Gastrocnemius medialis (tissue), 4 donors: Measurements from ENCODE around the gene ZNF319. TPM values are rescaled to one million over a fixed set of nuclear protein-coding genes. Genes with fewer than 3 reads are reported as not detected.

ENCODE experiments used
- ATAC-seq, 2 donors: fragments of 150-250 bp; one replicate each; pipeline ENCODE4 v1.9.1; 2016
- DNase-seq, 2 donors: peaks; one replicate each; pipeline ENCODE4 v3.0.0-alpha.2; 2019
- H3K27ac ChIP-seq, 4 donors: fragments of 200-600 bp; sonication (generic); 1 replicate in 1 of 4; 2 replicates in 3 of 4; pipeline ENCODE4 v1.5.1; 2016 to 2018; ENCODE audit warnings: mild to moderate bottlenecking in 2 of 4, moderate library complexity in 1 of 4
- H3K27me3 ChIP-seq, 3 donors: fragments of 200-600 bp; sonication (generic) in 2 of 3; 1 replicate in 1 of 3; 2 replicates in 2 of 3; pipeline versions ENCODE4 v1.5.1 to v1.6.0; 2016 to 2019; ENCODE audit warnings: mild to moderate bottlenecking in 1 of 3, moderate library complexity in 1 of 3
- H3K36me3 ChIP-seq, 2 donors: fragments of 200-600 bp; sonication (generic) in 1 of 2; one replicate each; pipeline ENCODE4 v1.5.1; 2017 to 2018
- H3K4me1 ChIP-seq, 2 donors: fragments of 200-600 bp; sonication (generic) in 1 of 2; one replicate each; pipeline ENCODE4 v1.5.1; 2016 to 2017; ENCODE audit warnings: mild to moderate bottlenecking in 2 of 2
- H3K4me3 ChIP-seq, 4 donors: fragments of 200-600 bp; sonication (generic) in 3 of 4; 1 replicate in 1 of 4; 2 replicates in 3 of 4; pipeline ENCODE4 v1.5.1; 2016 to 2019; ENCODE audit warnings: mild to moderate bottlenecking in 2 of 4
- H3K9me3 ChIP-seq, 3 donors: fragments of 200-600 bp; sonication (generic) in 2 of 3; 1 replicate in 1 of 3; 2 replicates in 2 of 3; pipeline ENCODE4 v1.5.1; 2016 to 2019
- CTCF ChIP-seq, 5 experiments: fragments of 450-650 bp in 3 of 5; fragments of 200-600 bp in 2 of 5; sonication (generic) in 2 of 5; IDR thresholded peaks in 4 of 5; conservative IDR thresholded peaks in 1 of 5; 1 replicate in 4 of 5; 2 replicates in 1 of 5; pipeline ENCODE4 v1.5.1; 2016 to 2019; ENCODE audit warnings: antibody characterized with exemption in 5 of 5, mild to moderate bottlenecking in 3 of 5, moderate library complexity in 3 of 5
- POLR2A ChIP-seq, 2 donors: fragments of 450-650 bp; IDR thresholded peaks; one replicate each; pipeline ENCODE4 v1.6.1; 2017; ENCODE audit warnings: antibody characterized with exemption in 2 of 2, mild to moderate bottlenecking in 2 of 2, moderate library complexity in 2 of 2
- in situ Hi-C, 4 donors: fragments of 200-750 bp; cut with MboI; loops; one replicate each; pipeline versions ENCODE4 v1.15.0 to v1.8.0; 2017; ENCODE audit warnings: low sequenced_read_pairs in 4 of 4
- intact Hi-C: fragments of 100-400 bp; cut with DNase I; formaldehyde crosslinking; loops from one replicate; pipeline ENCODE4 v1.15.1; 2023; ENCODE audit warnings: low total_unique reads
- total RNA-seq, 4 donors: library from RNA; depleted of rRNA; stranded (reverse); fragments of >200 nt; gene quantifications; one replicate each; pipeline versions ENCODE4 v1.1.0 to v1.2.3, GENCODE V29; 2016

The ZNF319 gene
- total RNA-seq, 4 donors from 2014 or later = 4.4 to 7.5 (median 6.7) TPM

DNA sequence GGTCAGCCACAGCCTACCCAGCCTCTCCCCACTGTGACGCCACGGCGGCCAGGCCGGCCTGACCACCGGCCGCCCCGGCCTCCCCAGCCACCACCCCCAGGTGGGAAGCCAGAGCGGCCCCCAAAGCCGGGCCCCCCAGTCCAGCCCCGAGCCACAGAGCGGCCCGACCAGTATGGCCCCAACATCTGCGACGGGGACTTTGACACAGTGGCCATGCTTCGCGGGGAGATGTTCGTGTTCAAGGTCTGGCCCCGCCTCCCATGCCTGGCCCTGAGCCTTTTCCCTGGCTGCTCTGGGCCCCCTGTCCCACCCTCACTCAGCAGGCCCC is 41.1 kb upstream of the ZNF319 start:
- in situ Hi-C loops = no loop called here
- Histone ChIP-seq H3K27me3 (no peaks in the 10 kb centered on the region), H3K27ac (no peak overlapping the region), H3K36me3 (peaks cover 0 to 20% of the 10 kb centered on the region in 2 donors), H3K9me3 (no peaks in the 10 kb centered on the region), H3K4me3 (no peak overlapping the region), H3K4me1 (peaks cover 0 to 1% of the 10 kb centered on the region in 2 donors)
- ATAC-seq (no peak), DNase-seq (no peak)
- intact Hi-C loops = no loop called here
- no peak for TF ChIP-seq CTCF (IDR thresholded peaks at IDR 0.05 in 4 of 5, conservative IDR thresholded peaks at IDR 0.05 in 1 of 5)
- no peak for TF ChIP-seq POLR2A (IDR thresholded peaks at IDR 0.05)

- TF ChIP-seq POLR2A (IDR thresholded peaks at IDR 0.05) = no peak
- no peak for TF ChIP-seq CTCF (IDR thresholded peaks at IDR 0.05 in 4 of 5, conservative IDR thresholded peaks at IDR 0.05 in 1 of 5)
- Histone ChIP-seq H3K36me3 (peaks cover 0 to 20% of the 10 kb centered on the region in 2 donors), H3K27ac (no peak overlapping the region), H3K4me1 (peaks cover 5 to 6% of the 10 kb centered on the region in 2 donors), H3K27me3 (no peaks in the 10 kb centered on the region), H3K4me3 (no peak overlapping the region), H3K9me3 (no peaks in the 10 kb centered on the region)
- no peak for DNase-seq
- intact Hi-C loops (no loop called here), in situ Hi-C loops (no loop called here)
- no peak for ATAC-seq
Observed at GRCh38 chr16:58040945-58041627, 40.6 kb upstream of the ZNF319 start.

- in situ Hi-C loops (no loop called here), intact Hi-C loops (no loop called here)
- peaks cover 0 to 20% of the 10 kb centered on the region in 2 donors for H3K36me3 ChIP-seq
- no peaks in the 10 kb centered on the region for H3K27me3 ChIP-seq
- ATAC-seq (no peak), DNase-seq (no peak)
- H3K4me1 ChIP-seq = peaks cover 11% of the 10 kb centered on the region in 2 donors
- no peaks in the 10 kb centered on the region for H3K9me3 ChIP-seq
- no peak overlapping the region for H3K4me3 ChIP-seq
- H3K27ac ChIP-seq = no peak overlapping the region
- TF ChIP-seq CTCF (IDR thresholded peaks at IDR 0.05 in 4 of 5, conservative IDR thresholded peaks at IDR 0.05 in 1 of 5) = no peak
- no peak for TF ChIP-seq POLR2A (IDR thresholded peaks at IDR 0.05)
Observed at GRCh38 chr16:58040496-58040846, 40.0 kb upstream of the ZNF319 start.

GRCh38 chr16:58039829-58040495 is 39.5 kb upstream of the ZNF319 start:
- intact Hi-C loops = no loop called here
- H3K9me3 ChIP-seq = no peaks in the 10 kb centered on the region
- H3K4me3 ChIP-seq = no peak overlapping the region
- peaks cover 12% of the 10 kb centered on the region in 2 donors for H3K4me1 ChIP-seq
- peaks cover 0 to 18% of the 10 kb centered on the region in 2 donors for H3K36me3 ChIP-seq
- H3K27ac ChIP-seq = no peak overlapping the region
- in situ Hi-C loops = no loop called here
- H3K27me3 ChIP-seq = no peaks in the 10 kb centered on the region
- DNase-seq (no peak), ATAC-seq (no peak)
- no peak for TF ChIP-seq CTCF (IDR thresholded peaks at IDR 0.05 in 4 of 5, conservative IDR thresholded peaks at IDR 0.05 in 1 of 5)
- no peak for TF ChIP-seq POLR2A (IDR thresholded peaks at IDR 0.05)
